ENCODE results near the gene COLEC11. TPM values are rescaled to one million over a fixed set of nuclear protein-coding genes. Genes with fewer than 3 reads are reported as not detected.

Gene COLEC11
- total and polyA plus RNA-seq, 2 of the 13 experiments (the other 11 are each of a cell fraction or from before 2014, with no cell fraction given) = 1.5 to 3.0 TPM

DNA sequence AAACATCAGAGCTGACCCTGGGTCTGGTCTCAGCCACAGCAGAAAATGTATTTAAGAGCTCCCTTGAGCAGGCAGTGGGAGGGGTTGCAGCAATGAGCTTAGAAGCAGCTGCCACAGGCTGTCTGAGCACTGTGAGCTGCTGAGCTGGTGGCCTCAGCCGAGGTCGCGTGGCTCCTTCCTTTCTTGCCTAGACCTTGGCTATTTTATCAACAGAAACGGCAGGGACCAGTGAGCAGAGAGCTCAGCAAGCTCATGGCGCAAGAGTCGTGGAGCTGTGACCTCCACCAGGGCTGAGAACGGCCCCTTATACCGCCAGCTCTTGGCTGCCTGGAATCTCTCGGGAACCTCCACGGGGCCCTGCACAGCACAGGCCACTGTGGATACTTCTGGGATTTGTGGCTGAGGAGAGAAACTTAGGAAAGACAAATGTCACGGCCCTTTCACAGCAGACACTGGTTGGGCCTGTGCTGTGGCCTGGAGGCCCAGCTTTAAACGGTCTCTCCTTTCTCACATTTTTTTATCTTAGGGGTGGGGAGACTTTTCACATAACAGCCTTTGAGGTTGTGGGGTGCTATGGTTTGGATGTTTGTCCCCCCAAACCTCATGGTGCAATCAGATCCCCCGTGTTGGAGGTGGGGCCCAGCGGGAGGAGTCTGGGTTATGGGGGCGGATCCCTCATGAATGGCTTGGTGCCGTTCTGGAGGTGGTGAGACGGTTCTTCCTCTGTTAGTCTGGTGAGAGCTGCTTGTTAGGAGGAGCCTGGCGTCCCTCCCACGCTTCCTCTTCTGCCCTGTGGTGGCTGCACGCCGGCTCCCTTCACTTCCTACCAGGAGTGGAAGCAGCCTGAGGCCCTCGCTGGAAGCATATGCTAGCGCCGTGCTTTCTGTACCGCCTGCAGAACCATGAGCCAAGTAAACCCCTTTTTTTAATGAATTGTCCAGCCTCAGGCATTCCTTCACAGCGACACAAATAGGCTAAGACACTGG lies 64.8 kb downstream of the COLEC11 start (continued):
- TF ChIP-seq, protein P1, sequence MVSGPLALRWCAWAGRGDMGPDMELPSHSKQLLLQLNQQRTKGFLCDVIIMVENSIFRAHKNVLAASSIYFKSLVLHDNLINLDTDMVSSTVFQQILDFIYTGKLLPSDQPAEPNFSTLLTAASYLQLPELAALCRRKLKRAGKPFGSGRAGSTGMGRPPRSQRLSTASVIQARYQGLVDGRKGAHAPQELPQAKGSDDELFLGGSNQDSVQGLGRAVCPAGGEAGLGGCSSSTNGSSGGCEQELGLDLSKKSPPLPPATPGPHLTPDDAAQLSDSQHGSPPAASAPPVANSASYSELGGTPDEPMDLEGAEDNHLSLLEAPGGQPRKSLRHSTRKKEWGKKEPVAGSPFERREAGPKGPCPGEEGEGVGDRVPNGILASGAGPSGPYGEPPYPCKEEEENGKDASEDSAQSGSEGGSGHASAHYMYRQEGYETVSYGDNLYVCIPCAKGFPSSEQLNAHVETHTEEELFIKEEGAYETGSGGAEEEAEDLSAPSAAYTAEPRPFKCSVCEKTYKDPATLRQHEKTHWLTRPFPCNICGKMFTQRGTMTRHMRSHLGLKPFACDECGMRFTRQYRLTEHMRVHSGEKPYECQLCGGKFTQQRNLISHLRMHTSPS (CRISPR knock-in tag; IDR thresholded peaks at IDR 0.05; ENCODE audit: low read depth) = no peak
- TF ChIP-seq, protein P2, sequence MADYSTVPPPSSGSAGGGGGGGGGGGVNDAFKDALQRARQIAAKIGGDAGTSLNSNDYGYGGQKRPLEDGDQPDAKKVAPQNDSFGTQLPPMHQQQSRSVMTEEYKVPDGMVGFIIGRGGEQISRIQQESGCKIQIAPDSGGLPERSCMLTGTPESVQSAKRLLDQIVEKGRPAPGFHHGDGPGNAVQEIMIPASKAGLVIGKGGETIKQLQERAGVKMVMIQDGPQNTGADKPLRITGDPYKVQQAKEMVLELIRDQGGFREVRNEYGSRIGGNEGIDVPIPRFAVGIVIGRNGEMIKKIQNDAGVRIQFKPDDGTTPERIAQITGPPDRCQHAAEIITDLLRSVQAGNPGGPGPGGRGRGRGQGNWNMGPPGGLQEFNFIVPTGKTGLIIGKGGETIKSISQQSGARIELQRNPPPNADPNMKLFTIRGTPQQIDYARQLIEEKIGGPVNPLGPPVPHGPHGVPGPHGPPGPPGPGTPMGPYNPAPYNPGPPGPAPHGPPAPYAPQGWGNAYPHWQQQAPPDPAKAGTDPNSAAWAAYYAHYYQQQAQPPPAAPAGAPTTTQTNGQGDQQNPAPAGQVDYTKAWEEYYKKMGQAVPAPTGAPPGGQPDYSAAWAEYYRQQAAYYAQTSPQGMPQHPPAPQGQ (CRISPR knock-in tag; IDR thresholded peaks at IDR 0.05; ENCODE audit: borderline replicate concordance) = no peak
- TF ChIP-seq CENPT (CRISPR knock-in tag; IDR thresholded peaks at IDR 0.05; ENCODE audit: low read depth) = no peak
- TF ChIP-seq, protein P3, sequence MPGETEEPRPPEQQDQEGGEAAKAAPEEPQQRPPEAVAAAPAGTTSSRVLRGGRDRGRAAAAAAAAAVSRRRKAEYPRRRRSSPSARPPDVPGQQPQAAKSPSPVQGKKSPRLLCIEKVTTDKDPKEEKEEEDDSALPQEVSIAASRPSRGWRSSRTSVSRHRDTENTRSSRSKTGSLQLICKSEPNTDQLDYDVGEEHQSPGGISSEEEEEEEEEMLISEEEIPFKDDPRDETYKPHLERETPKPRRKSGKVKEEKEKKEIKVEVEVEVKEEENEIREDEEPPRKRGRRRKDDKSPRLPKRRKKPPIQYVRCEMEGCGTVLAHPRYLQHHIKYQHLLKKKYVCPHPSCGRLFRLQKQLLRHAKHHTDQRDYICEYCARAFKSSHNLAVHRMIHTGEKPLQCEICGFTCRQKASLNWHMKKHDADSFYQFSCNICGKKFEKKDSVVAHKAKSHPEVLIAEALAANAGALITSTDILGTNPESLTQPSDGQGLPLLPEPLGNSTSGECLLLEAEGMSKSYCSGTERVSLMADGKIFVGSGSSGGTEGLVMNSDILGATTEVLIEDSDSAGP (CRISPR knock-in tag; IDR thresholded peaks at IDR 0.05; ENCODE audit: borderline replicate concordance) = peak; percentile 57; the same call in 1 of the 2 replicates
- no peak for TF ChIP-seq RFXAP (CRISPR knock-in tag; IDR thresholded peaks at IDR 0.05; ENCODE audit: borderline replicate concordance)
- no peak for TF ChIP-seq THYN1 (CRISPR knock-in tag; IDR thresholded peaks at IDR 0.05; ENCODE audit: borderline replicate concordance, low read depth)
- no peak for TF ChIP-seq ZFP36L1 (CRISPR knock-in tag; IDR thresholded peaks at IDR 0.05)
- no peak for TF ChIP-seq AHR (CRISPR knock-in tag; IDR thresholded peaks at IDR 0.05)
- TF ChIP-seq, protein P4, sequence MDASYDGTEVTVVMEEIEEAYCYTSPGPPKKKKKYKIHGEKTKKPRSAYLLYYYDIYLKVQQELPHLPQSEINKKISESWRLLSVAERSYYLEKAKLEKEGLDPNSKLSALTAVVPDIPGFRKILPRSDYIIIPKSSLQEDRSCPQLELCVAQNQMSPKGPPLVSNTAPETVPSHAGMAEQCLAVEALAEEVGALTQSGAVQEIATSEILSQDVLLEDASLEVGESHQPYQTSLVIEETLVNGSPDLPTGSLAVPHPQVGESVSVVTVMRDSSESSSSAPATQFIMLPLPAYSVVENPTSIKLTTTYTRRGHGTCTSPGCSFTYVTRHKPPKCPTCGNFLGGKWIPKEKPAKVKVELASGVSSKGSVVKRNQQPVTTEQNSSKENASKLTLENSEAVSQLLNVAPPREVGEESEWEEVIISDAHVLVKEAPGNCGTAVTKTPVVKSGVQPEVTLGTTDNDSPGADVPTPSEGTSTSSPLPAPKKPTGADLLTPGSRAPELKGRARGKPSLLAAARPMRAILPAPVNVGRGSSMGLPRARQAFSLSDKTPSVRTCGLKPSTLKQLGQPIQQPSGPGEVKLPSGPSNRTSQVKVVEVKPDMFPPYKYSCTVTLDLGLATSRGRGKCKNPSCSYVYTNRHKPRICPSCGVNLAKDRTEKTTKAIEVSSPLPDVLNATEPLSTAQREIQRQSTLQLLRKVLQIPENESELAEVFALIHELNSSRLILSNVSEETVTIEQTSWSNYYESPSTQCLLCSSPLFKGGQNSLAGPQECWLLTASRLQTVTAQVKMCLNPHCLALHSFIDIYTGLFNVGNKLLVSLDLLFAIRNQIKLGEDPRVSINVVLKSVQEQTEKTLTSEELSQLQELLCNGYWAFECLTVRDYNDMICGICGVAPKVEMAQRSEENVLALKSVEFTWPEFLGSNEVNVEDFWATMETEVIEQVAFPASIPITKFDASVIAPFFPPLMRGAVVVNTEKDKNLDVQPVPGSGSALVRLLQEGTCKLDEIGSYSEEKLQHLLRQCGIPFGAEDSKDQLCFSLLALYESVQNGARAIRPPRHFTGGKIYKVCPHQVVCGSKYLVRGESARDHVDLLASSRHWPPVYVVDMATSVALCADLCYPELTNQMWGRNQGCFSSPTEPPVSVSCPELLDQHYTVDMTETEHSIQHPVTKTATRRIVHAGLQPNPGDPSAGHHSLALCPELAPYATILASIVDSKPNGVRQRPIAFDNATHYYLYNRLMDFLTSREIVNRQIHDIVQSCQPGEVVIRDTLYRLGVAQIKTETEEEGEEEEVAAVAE (CRISPR knock-in tag; IDR thresholded peaks at IDR 0.05; ENCODE audit: borderline replicate concordance) = no peak
- no peak for TF ChIP-seq HIVEP1 (CRISPR knock-in tag; IDR thresholded peaks at IDR 0.05)
- TF ChIP-seq JUN (CRISPR knock-in tag; IDR thresholded peaks at IDR 0.05) = no peak
- TF ChIP-seq ZNF737 (CRISPR knock-in tag; IDR thresholded peaks at IDR 0.05; ENCODE audit: borderline replicate concordance) = no peak; the same call in 1 of the 2 replicates
- TF ChIP-seq, protein P5, sequence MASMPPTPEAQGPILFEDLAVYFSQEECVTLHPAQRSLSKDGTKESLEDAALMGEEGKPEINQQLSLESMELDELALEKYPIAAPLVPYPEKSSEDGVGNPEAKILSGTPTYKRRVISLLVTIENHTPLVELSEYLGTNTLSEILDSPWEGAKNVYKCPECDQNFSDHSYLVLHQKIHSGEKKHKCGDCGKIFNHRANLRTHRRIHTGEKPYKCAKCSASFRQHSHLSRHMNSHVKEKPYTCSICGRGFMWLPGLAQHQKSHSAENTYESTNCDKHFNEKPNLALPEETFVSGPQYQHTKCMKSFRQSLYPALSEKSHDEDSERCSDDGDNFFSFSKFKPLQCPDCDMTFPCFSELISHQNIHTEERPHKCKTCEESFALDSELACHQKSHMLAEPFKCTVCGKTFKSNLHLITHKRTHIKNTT (CRISPR knock-in tag; IDR thresholded peaks at IDR 0.05) = no peak
- TF ChIP-seq, protein P6, sequence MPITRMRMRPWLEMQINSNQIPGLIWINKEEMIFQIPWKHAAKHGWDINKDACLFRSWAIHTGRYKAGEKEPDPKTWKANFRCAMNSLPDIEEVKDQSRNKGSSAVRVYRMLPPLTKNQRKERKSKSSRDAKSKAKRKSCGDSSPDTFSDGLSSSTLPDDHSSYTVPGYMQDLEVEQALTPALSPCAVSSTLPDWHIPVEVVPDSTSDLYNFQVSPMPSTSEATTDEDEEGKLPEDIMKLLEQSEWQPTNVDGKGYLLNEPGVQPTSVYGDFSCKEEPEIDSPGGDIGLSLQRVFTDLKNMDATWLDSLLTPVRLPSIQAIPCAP (CRISPR knock-in tag; IDR thresholded peaks at IDR 0.05; ENCODE audit: low read depth) = no peak
- TF ChIP-seq KAT8 (CRISPR knock-in tag; IDR thresholded peaks at IDR 0.05) = no peak
